K562 (cell line): ENCODE results near the gene PEAR1.

Experiments
- CTCF ChIP-seq, 3 experiments: IDR thresholded peaks in 2 of 3; conservative IDR thresholded peaks in 1 of 3; 2 replicates each; pipeline ENCODE4 v1.5.1; 2011 to 2012; ENCODE audit warnings: low read length in 3 of 3, mild to moderate bottlenecking in 3 of 3, control low read depth in 2 of 3, improper control_type of control experiment in 1 of 3, inconsistent platforms in 1 of 3, low read depth in 1 of 3, mixed read lengths in 1 of 3, moderate library complexity in 1 of 3; ENCODE audit not compliant: insufficient read depth in 2 of 3
- E2F4 ChIP-seq: sonication (generic); formaldehyde crosslinking; IDR thresholded peaks from 2 replicates; pipeline ENCODE4 v1.8.0; 2022; ENCODE audit warnings: mild to moderate bottlenecking, low read depth, missing genetic modification reagents
- ETS1 ChIP-seq: conservative IDR thresholded peaks from 2 replicates; pipeline ENCODE4 v1.6.1; 2011; ENCODE audit warnings: low read depth, mild to moderate bottlenecking, low read length; ENCODE audit not compliant: control insufficient read depth
- POLR2A ChIP-seq: fragments of 450-650 bp; conservative IDR thresholded peaks from 2 replicates; pipeline ENCODE4 v1.6.1; 2016
- SMARCC2 ChIP-seq: fragments of 450-650 bp; IDR thresholded peaks from 2 replicates; pipeline ENCODE4 v1.6.1; 2017; ENCODE audit warnings: antibody characterized with exemption, moderate library complexity, mild to moderate bottlenecking, low read depth
- ZNF274 ChIP-seq: IDR thresholded peaks from 2 replicates; pipeline ENCODE4 v1.6.1; 2011; ENCODE audit warnings: low read depth, mild to moderate bottlenecking, low read length, moderate library complexity, borderline replicate concordance

GRCh38 chr1:156865258-156865657, 28.3 kb upstream of the PEAR1 start:
- TF ChIP-seq E2F4 (CRISPR knock-in tag) (no peak), ETS1 (no peak), ZNF274 (no peak), CTCF (IDR thresholded peaks at IDR 0.05 in 2 of 3, conservative IDR thresholded peaks at IDR 0.05 in 1 of 3; ENCODE audit: insufficient read depth in 2 of 3, low read depth in 1 of 3, low read length in 3 of 3) (no peak), SMARCC2 (no peak), POLR2A (no peak)
